Esophagus muscularis mucosa (tissue), 4 donors: ENCODE results near the gene XRRA1. TPM values are rescaled to one million over a fixed set of nuclear protein-coding genes. Genes with fewer than 3 reads are reported as not detected.
A peak's percentile ranks its signal among the peaks of the same experiment; 100 is the strongest.

Experiments used
- DNase-seq: peaks from one replicate; pipeline ENCODE4 v3.0.0-alpha.2; 2017; ENCODE audit errors: extremely low spot score
- H3K27ac ChIP-seq, 4 donors: fragments of 200-600 bp; sonication (generic); replicated peaks in 1 of 4; 1 replicate in 3 of 4; 2 replicates in 1 of 4; pipeline ENCODE4 v1.5.1; 2016 to 2019; ENCODE audit warnings: mild to moderate bottlenecking in 1 of 4
- H3K27me3 ChIP-seq, 4 donors: fragments of 200-600 bp; sonication (generic); one replicate each; pipeline versions ENCODE4 v1.5.1 to v1.6.0; 2016 to 2019
- H3K36me3 ChIP-seq, 4 donors: fragments of 200-600 bp; sonication (generic); one replicate each; pipeline ENCODE4 v1.5.1; 2016 to 2019
- H3K4me1 ChIP-seq, 4 donors: fragments of 200-600 bp; sonication (generic); one replicate each; pipeline ENCODE4 v1.5.1; 2016 to 2019
- H3K4me3 ChIP-seq, 4 donors: fragments of 200-600 bp; sonication (generic); 1 replicate in 2 of 4; 2 replicates in 2 of 4; pipeline ENCODE4 v1.5.1; 2016 to 2019; ENCODE audit warnings: mild to moderate bottlenecking in 4 of 4, moderate library complexity in 1 of 4
- H3K9me3 ChIP-seq, 4 donors: fragments of 200-600 bp; sonication (generic); 1 replicate in 3 of 4; 2 replicates in 1 of 4; pipeline ENCODE4 v1.5.1; 2016 to 2019
- EP300 ChIP-seq: sonication (generic); formaldehyde crosslinking; IDR thresholded peaks from one replicate; pipeline ENCODE4 v1.6.1; 2017; ENCODE audit warnings: antibody characterized with exemption
- POLR2A ChIP-seq: fragments of 450-650 bp; IDR thresholded peaks from one replicate; pipeline ENCODE4 v1.6.1; 2017; ENCODE audit warnings: antibody characterized with exemption, moderate library complexity, mild to moderate bottlenecking, low read depth
- POLR2AphosphoS5 ChIP-seq, 2 donors: sonication (generic); formaldehyde crosslinking; IDR thresholded peaks; one replicate each; pipeline ENCODE4 v1.6.1; 2017; ENCODE audit warnings: antibody characterized with exemption in 2 of 2
- WGBS: methylation state at CpG from one replicate; pipeline ENCODE4 v1.1.5; 2018; 5-methylcytosine and 5-hydroxymethylcytosine counted together
- intact Hi-C: fragments of 100-400 bp; cut with DNase I; formaldehyde crosslinking; loops from one replicate; pipeline ENCODE4 v1.15.1; 2023
- total RNA-seq, 4 donors: library from RNA; depleted of rRNA; stranded (reverse); fragments of >200 nt; gene quantifications; one replicate each; pipeline versions ENCODE4 v1.1.0 to v1.2.1, GENCODE V29; 2016
- TF ChIP-seq, protein P1 (sequence below), 3 experiments: fragments of 200-600 bp in 2 of 3; fragments of 450-650 bp in 1 of 3; sonication (generic) in 2 of 3; IDR thresholded peaks; one replicate each; pipeline ENCODE4 v1.5.1; 2017 to 2019; ENCODE audit warnings: antibody characterized with exemption in 3 of 3, mild to moderate bottlenecking in 2 of 3, moderate library complexity in 1 of 3

XRRA1 gene
- total RNA-seq, 4 donors from 2014 or later: 9.1 to 19.5 (median 11.8) TPM

DNA sequence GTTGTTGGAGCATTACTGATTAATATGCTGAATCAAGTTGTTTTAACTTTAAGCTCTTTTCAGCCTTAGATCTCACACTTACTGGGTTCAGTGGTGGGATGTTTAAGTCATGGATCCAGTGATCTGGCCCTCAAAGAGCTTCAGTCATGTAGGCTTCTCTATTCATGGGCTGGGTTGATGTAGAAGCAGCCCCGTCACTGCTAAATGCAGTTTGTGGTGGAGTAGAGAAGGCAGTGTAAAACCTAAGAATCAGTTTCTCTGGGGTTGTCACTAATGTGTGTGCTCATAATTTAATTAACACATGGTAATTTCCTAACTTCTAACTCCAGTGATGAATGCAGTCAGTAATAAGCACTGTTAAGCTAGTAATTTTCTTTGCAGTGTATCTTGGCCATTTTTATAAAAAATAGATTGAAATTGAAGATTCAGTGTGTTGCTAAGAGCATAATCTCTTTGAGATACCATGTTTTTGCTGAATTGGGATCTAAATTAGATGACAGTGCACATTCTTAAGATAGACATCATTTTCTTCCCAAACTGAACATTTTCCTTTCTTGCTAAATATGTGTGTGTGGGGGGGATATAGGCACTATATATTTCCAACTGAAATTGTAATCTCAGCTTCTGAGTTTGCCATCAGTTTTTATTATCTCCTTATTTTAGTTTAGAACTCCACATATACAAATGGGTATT is 9.2 kb upstream of the XRRA1 start:
- Histone ChIP-seq H3K9me3 (no peaks in the 10 kb centered on the region), H3K4me1 (peaks cover 47 to 65% (median 56%) of the 10 kb centered on the region in 4 donors)

DNA sequence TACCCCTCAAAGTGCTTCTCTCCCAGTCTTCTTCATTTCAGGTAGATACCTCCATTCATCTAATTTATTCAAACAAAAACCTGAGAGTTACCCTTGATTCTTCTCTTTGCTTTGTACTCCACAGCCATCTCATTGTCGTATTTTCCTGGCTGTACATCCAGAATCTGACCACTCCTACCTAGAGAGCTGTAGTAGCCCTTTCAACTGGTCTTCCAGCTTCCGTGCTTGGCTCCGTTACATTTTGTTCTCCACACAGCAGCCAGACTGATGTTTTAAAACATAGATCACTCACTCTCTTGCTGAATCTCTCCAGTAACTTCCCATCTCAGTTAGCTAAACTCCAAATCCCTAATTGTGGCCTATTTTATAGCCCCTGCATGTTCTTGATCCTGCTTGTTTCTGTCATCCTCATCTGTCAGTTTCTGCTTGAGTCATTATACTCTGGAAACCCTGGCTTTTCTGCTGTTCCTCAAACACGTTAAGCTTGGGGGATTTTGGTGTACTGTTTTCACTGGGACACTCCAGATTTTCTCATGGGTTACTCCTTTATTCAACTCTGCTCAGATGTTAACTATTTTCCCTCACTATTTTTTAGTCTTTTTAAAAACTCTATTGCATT is 7.6 kb upstream of the XRRA1 start:
- TF ChIP-seq, protein P1, sequence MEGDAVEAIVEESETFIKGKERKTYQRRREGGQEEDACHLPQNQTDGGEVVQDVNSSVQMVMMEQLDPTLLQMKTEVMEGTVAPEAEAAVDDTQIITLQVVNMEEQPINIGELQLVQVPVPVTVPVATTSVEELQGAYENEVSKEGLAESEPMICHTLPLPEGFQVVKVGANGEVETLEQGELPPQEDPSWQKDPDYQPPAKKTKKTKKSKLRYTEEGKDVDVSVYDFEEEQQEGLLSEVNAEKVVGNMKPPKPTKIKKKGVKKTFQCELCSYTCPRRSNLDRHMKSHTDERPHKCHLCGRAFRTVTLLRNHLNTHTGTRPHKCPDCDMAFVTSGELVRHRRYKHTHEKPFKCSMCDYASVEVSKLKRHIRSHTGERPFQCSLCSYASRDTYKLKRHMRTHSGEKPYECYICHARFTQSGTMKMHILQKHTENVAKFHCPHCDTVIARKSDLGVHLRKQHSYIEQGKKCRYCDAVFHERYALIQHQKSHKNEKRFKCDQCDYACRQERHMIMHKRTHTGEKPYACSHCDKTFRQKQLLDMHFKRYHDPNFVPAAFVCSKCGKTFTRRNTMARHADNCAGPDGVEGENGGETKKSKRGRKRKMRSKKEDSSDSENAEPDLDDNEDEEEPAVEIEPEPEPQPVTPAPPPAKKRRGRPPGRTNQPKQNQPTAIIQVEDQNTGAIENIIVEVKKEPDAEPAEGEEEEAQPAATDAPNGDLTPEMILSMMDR (IDR thresholded peaks at IDR 0.05): no peak
- TF ChIP-seq POLR2A: no peak
- no peak for TF ChIP-seq EP300
- TF ChIP-seq POLR2AphosphoS5 (IDR thresholded peaks at IDR 0.05): no peak
- intact Hi-C loops: no loop called here
- DNase-seq: no peak
- Histone ChIP-seq H3K36me3 (peaks cover 0 to 15% (median 4%) of the 10 kb centered on the region in 4 donors), H3K27ac (peak overlapping the region in 1 of 4 donors; percentile 2), H3K4me1 (peaks cover 46 to 75% (median 58%) of the 10 kb centered on the region in 4 donors), H3K4me3 (no peak overlapping the region), H3K9me3 (no peaks in the 10 kb centered on the region), H3K27me3 (no peaks in the 10 kb centered on the region)
- 54% methylated on average over 4 of the region's 4 CpGs for WGBS

More for the DNA sequence above, 9.2 kb upstream of the XRRA1 start:
- no peak overlapping the region for H3K27ac ChIP-seq
- H3K27me3 ChIP-seq: no peaks in the 10 kb centered on the region
- DNase-seq: no peak
- peaks cover 0 to 10% (median under 1%) of the 10 kb centered on the region in 4 donors for H3K36me3 ChIP-seq
- intact Hi-C loops: no loop called here
- no peak overlapping the region for H3K4me3 ChIP-seq
- 100% methylated on average over 1 of the region's 1 CpG for WGBS
- TF ChIP-seq POLR2A (no peak), POLR2AphosphoS5 (IDR thresholded peaks at IDR 0.05) (no peak)

DNA sequence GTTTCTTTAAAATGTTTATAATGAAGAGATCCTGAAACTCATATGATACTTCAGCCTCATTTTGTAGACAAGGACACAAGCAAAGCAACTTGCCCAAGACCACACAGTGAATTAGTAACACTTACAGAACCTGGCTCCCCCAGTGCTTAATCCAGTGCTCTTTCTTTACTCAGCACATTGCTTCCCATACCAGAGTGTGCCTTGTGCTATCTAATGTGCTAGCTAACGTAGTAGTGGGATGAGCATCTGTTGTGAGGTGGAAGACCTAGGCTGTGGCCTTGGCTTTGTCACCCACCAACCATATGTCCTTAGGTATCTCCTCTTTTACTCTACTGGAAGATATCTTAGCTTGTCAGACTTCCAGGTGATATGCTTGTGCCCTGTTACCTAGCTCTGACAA is 5.3 kb upstream of the XRRA1 start:
- TF ChIP-seq POLR2AphosphoS5 (IDR thresholded peaks at IDR 0.05): no peak
- no peak for TF ChIP-seq POLR2A
- TF ChIP-seq, protein P1 (IDR thresholded peaks at IDR 0.05): no peak
- no peak for TF ChIP-seq EP300
- Histone ChIP-seq H3K27ac (no peak overlapping the region), H3K4me1 (peaks cover 48 to 75% (median 63%) of the 10 kb centered on the region in 4 donors), H3K4me3 (no peak overlapping the region), H3K36me3 (peaks cover 0 to 15% (median 4%) of the 10 kb centered on the region in 4 donors), H3K9me3 (no peaks in the 10 kb centered on the region), H3K27me3 (no peaks in the 10 kb centered on the region)
- intact Hi-C loops: no loop called here
- no peak for DNase-seq
- WGBS: 90% methylated on average over 1 of the region's 1 CpG

DNA sequence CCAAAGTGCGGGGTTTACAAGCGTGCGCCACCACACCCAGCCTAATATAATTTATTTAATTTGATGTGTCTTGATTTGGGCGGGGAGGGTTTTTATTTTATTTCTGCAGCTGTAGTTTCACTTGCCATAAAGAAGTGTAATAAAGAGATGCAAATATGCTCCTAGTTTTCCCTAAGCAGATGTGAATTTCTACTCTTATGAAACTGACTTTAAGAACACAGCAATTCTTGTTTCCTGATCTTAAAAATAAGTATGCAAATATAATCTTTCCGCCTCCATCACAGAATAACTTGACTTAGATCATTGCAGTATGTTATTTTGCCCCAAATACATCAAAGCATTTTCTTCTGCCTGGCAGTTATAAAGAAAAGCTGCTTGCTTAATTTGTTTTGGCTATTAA is 4.6 kb upstream of the XRRA1 start:
- WGBS: 97% methylated on average over 5 of the region's 5 CpGs
- intact Hi-C loops: no loop called here
- Histone ChIP-seq H3K36me3 (peaks cover 0 to 15% (median 4%) of the 10 kb centered on the region in 4 donors), H3K27me3 (no peaks in the 10 kb centered on the region), H3K27ac (no peak overlapping the region), H3K4me1 (peaks cover 49 to 70% (median 58%) of the 10 kb centered on the region in 4 donors), H3K4me3 (no peak overlapping the region), H3K9me3 (no peaks in the 10 kb centered on the region)
- TF ChIP-seq, protein P1 (IDR thresholded peaks at IDR 0.05): no peak
- TF ChIP-seq EP300 (no peak), POLR2AphosphoS5 (IDR thresholded peaks at IDR 0.05) (no peak), POLR2A (no peak)
- DNase-seq: no peak

DNA sequence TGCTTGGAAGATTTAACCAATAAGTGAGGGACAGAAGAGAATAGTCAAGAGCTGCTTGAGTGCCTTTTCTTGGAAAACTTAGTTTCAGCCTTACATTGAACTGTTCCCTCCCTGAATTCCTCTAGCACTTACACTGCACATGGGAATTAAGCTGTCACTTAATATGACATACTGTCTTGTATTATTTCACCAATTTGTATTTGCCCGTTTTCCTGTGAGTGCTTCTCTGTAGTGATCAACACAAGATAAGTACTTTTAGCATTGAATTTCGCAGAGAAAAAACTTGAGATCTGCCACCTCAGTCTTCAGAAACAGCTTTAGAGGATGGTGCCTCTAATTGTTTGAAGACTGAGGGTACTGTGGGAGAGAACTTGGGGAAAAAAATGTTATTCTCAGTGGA is 3.9 kb upstream of the XRRA1 start:
- Histone ChIP-seq H3K4me1 (peaks cover 48 to 70% (median 57%) of the 10 kb centered on the region in 4 donors), H3K4me3 (no peak overlapping the region), H3K36me3 (peaks cover 0 to 15% (median 4%) of the 10 kb centered on the region in 4 donors), H3K27me3 (no peaks in the 10 kb centered on the region), H3K9me3 (no peaks in the 10 kb centered on the region), H3K27ac (no peak overlapping the region)
- TF ChIP-seq POLR2A (no peak), EP300 (no peak), POLR2AphosphoS5 (IDR thresholded peaks at IDR 0.05) (no peak)
- TF ChIP-seq, protein P1 (IDR thresholded peaks at IDR 0.05): no peak
- no peak for DNase-seq
- intact Hi-C loops: no loop called here
- 87% methylated on average over 2 of the region's 2 CpGs for WGBS
